Ovary (tissue), 9 donors: ENCODE data around the gene NKAIN2. TPM values are rescaled to one million over a fixed set of nuclear protein-coding genes. Genes with fewer than 3 reads are reported as not detected.

Experiments used
- DNase-seq, 5 donors: peaks; one replicate each; pipeline ENCODE4 v3.0.0-alpha.2; 2019 to 2020
- H3K27ac ChIP-seq, 2 donors: fragments of 200-600 bp; one replicate each; pipeline versions ENCODE4 v1.5.1 to v1.8.0; 2019 to 2022
- H3K27me3 ChIP-seq: fragments of 200-600 bp; one replicate; pipeline ENCODE4 v1.8.0; 2022
- H3K36me3 ChIP-seq: fragments of 200-600 bp; sonication (generic); one replicate; pipeline ENCODE4 v1.5.1; 2019
- H3K4me1 ChIP-seq: one replicate; pipeline ENCODE4 v1.8.1; 2013; ENCODE audit warnings: mild to moderate bottlenecking, moderate library complexity; ENCODE audit not compliant: insufficient read depth
- H3K4me3 ChIP-seq: fragments of 200-600 bp; sonication (generic); one replicate; pipeline ENCODE4 v1.5.1; 2017
- H3K9me3 ChIP-seq, 2 donors: fragments of 200-600 bp in 1 of 2; sonication (generic) in 1 of 2; one replicate each; pipeline versions ENCODE4 v1.5.1 to v1.8.1; 2013 to 2019; ENCODE audit warnings: mild to moderate bottlenecking in 1 of 2, moderate library complexity in 1 of 2
- CTCF ChIP-seq, 3 donors: fragments of 450-650 bp in 2 of 3; fragments of 200-600 bp in 1 of 3; IDR thresholded peaks; one replicate each; pipeline versions ENCODE4 v1.5.1 to v1.8.0; 2016 to 2022; ENCODE audit warnings: antibody characterized with exemption in 3 of 3, mild to moderate bottlenecking in 1 of 3
- EP300 ChIP-seq: sonication (generic); formaldehyde crosslinking; IDR thresholded peaks from one replicate; pipeline ENCODE4 v1.6.1; 2017; ENCODE audit warnings: antibody characterized with exemption
- POLR2A ChIP-seq: fragments of 450-650 bp; IDR thresholded peaks from one replicate; pipeline ENCODE4 v1.6.1; 2017; ENCODE audit warnings: antibody characterized with exemption, mild to moderate bottlenecking, moderate library complexity
- WGBS, 3 donors: extraction: QIAGEN DNeasy Blood & Tissue Kit in 1 of 3; methylation state at CpG; one replicate each; pipeline versions ENCODE4 v1.1.5 to v1.1.7; 2013 to 2017; 5-methylcytosine and 5-hydroxymethylcytosine counted together
- intact Hi-C, 4 donors: fragments of 100-400 bp; cut with DNase I; formaldehyde crosslinking; loops; one replicate each; pipeline versions ENCODE4 v1.11.0 to v1.15.1; 2022 to 2023
- polyA plus RNA-seq, 2 donors: library from polyadenylated mRNA; stranded (reverse); fragments of 200-250 nt in 1 of 2; fragments of 350-450 nt in 1 of 2; fragmentation: Illumina TruSeq in 1 of 2; extraction: RNeasy Lipid Tissue Mini Kit (QIAGEN cat#74804) in 1 of 2; gene quantifications; one replicate each; pipeline ENCODE4 v1.2.3, GENCODE V29; 2013 to 2014
- total RNA-seq, 7 donors: library from RNA; depleted of rRNA in 2 of 7; stranded (reverse); fragments of >200 nt in 2 of 7; fragmentation: NEBNext Ultra II Directional in 3 of 7; extraction: Animal tissue kit (Norgen Biotek cat#: 25700) in 3 of 7; gene quantifications; one replicate each; pipeline versions ENCODE4 v1.1.0 to v1.2.4, GENCODE V29; 2016 to 2023
- donor health status: DM: no; HTN: no; CAD: no; lungs with moderate emphysema.
- donor health status: DM: no; HTN: no; CAD: no.
- donor health status: Bipolar disorder and iron deficiency.
- donor health status: DM: yes; HTN: yes; CAD: no.
- donor health status: DM: no; HTN: no; CAD: no.
- donor health status: DM: yes; HTN: yes; CAD: no.

Gene NKAIN2
- total and polyA plus RNA-seq, 9 donors: 0.13 to 1.0 (median 0.40) TPM; not detected in 4

GRCh38 chr6:124539096-124539495 is 735.4 kb downstream of the NKAIN2 start:
- Histone ChIP-seq H3K4me3 (no peak overlapping the region), H3K27me3 (no peaks in the 10 kb centered on the region), H3K4me1 (no peaks in the 10 kb centered on the region), H3K36me3 (no peaks in the 10 kb centered on the region), H3K9me3 (no peaks in the 10 kb centered on the region), H3K27ac (no peak overlapping the region)
- TF ChIP-seq POLR2A (no peak), CTCF (IDR thresholded peaks at IDR 0.05) (no peak), EP300 (no peak)
- intact Hi-C loops: no loop called here
- DNase-seq: no peak

GRCh38 chr6:124541573-124541972 is 737.9 kb downstream of the NKAIN2 start:
- intact Hi-C loops: no loop called here
- TF ChIP-seq EP300 (no peak), POLR2A (no peak), CTCF (IDR thresholded peaks at IDR 0.05) (no peak)
- no peak for DNase-seq
- H3K9me3 ChIP-seq: no peaks in the 10 kb centered on the region
- H3K36me3 ChIP-seq: no peaks in the 10 kb centered on the region
- H3K27ac ChIP-seq: no peak overlapping the region
- 70 to 85% (median 76%) methylated on average over 2 of the region's 2 CpGs for WGBS, 3 donors
- H3K4me3 ChIP-seq: no peak overlapping the region
- H3K4me1 ChIP-seq: no peaks in the 10 kb centered on the region
- no peaks in the 10 kb centered on the region for H3K27me3 ChIP-seq

- no peak for DNase-seq
- H3K4me1 ChIP-seq: no peaks in the 10 kb centered on the region
- WGBS, 3 donors: 26 to 43% (median 31%) methylated on average over 2 of the region's 2 CpGs
- intact Hi-C loops: no loop called here
- no peaks in the 10 kb centered on the region for H3K36me3 ChIP-seq
- H3K9me3 ChIP-seq: no peaks in the 10 kb centered on the region
- no peaks in the 10 kb centered on the region for H3K27me3 ChIP-seq
- H3K27ac ChIP-seq: no peak overlapping the region
- no peak overlapping the region for H3K4me3 ChIP-seq
- TF ChIP-seq CTCF (IDR thresholded peaks at IDR 0.05) (no peak), EP300 (no peak), POLR2A (no peak)
Observed at GRCh38 chr6:124546601-124547000, 742.9 kb downstream of the NKAIN2 start.

GRCh38 chr6:124551711-124552233 is 748.1 kb downstream of the NKAIN2 start:
- 52 to 75% (median 66%) methylated on average over 3 of the region's 3 CpGs for WGBS, 3 donors
- Histone ChIP-seq H3K4me1 (no peaks in the 10 kb centered on the region), H3K9me3 (no peaks in the 10 kb centered on the region), H3K27ac (no peak overlapping the region), H3K36me3 (no peaks in the 10 kb centered on the region), H3K4me3 (no peak overlapping the region), H3K27me3 (no peaks in the 10 kb centered on the region)
- intact Hi-C loops: no loop called here
- TF ChIP-seq EP300 (no peak), POLR2A (no peak), CTCF (IDR thresholded peaks at IDR 0.05) (no peak)
- DNase-seq: no peak
